ENCODE results near the gene RPS6KA3. TPM values are rescaled to one million over a fixed set of nuclear protein-coding genes. Genes with fewer than 3 reads are reported as not detected.

The RPS6KA3 gene
- total RNA-seq, 1 experiment from 2014 or later: 9.2 TPM

DNA sequence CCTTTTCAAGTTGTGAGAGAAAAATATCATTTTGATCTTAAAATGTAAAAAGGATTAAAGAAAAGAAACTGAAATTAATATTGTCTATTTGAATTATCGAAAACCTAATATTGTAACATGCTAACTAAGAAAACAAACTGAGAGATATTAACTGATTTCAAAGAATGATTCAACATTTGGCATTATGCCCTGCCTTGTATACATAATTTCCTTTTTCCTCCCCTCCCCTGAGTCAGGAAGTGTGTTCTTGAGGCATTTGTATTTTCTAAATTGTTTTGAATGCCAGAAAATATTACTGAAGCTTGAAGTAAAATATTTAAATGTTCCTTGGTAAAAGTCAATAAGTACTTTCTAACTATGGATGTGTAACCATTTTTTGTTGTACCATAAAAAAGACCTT, 49.4 kb downstream of the RPS6KA3 start:
- Histone ChIP-seq H3K79me1 (ENCODE audit: insufficient read depth, low read depth, low read length, poor library complexity, severe bottlenecking) (no peaks in the 10 kb centered on the region), H3K4me1 (ENCODE audit: insufficient read depth, low read length) (no peaks in the 10 kb centered on the region; the same call in 1 of the 2 replicates), H3K4me2 (ENCODE audit: insufficient read depth, insufficient read length, low read length) (no peak overlapping the region), H3K9me3 (ENCODE audit: control insufficient read depth, low read depth, low read length) (no peaks in the 10 kb centered on the region), H3K4ac (ENCODE audit: low read depth, low read length) (no peak overlapping the region), H3T11ph (ENCODE audit: low read length) (no peak overlapping the region), H3K27me3 (ENCODE audit: insufficient read depth, low read length) (no peaks in the 10 kb centered on the region), H3K9ac (ENCODE audit: extremely low read depth, insufficient read length, low read length) (no peak overlapping the region), H2AK5ac (ENCODE audit: insufficient read length, low read length) (no peak overlapping the region), H2AFZ (ENCODE audit: low read length) (no peak overlapping the region), H3K56ac (ENCODE audit: insufficient read length, low read depth, low read length) (no peak overlapping the region), H3K23ac (ENCODE audit: insufficient read length, low read depth, low read length) (no peak overlapping the region), H2BK12ac (ENCODE audit: insufficient read length, low read depth, low read length) (no peak overlapping the region), H3K23me2 (ENCODE audit: insufficient read length, low read depth, low read length, poor library complexity, severe bottlenecking) (no peaks in the 10 kb centered on the region), H2BK120ac (ENCODE audit: low read depth, low read length, poor library complexity, severe bottlenecking) (no peak overlapping the region), H2BK20ac (ENCODE audit: low read depth, low read length, poor library complexity, severe bottlenecking) (no peak overlapping the region), H3K18ac (ENCODE audit: insufficient read length, low read depth, low read length) (no peak overlapping the region), H4K91ac (ENCODE audit: insufficient read length, low read depth, low read length) (no peak overlapping the region), H3K14ac (ENCODE audit: insufficient read depth, low read length) (no peak overlapping the region), H4K20me1 (ENCODE audit: control insufficient read depth, insufficient read depth, insufficient read length) (no peaks in the 10 kb centered on the region), H4K8ac (replicated peaks; ENCODE audit: insufficient read length, low read depth, low read length) (no peak overlapping the region), H2BK15ac (ENCODE audit: low read depth, low read length) (no peak overlapping the region), H2BK5ac (ENCODE audit: insufficient read length, low read length) (no peak overlapping the region), H3K79me2 (ENCODE audit: insufficient read depth, low read length) (no peaks in the 10 kb centered on the region), H3K27ac (ENCODE audit: insufficient read length, low read depth, low read length) (no peak overlapping the region), H4K5ac (ENCODE audit: insufficient read length, low read depth, low read length) (no peak overlapping the region)
- no peak overlapping the region for H3K27ac Mint-ChIP-seq
- TF ChIP-seq CTCF (conservative IDR thresholded peaks at IDR 0.05): no peak
- H3K4me1 Mint-ChIP-seq: peaks cover 3 to 12% of the 10 kb centered on the region in 2 experiments; a peak in 3 of 4 replicates
- no peaks in the 10 kb centered on the region; a peak in 2 of 7 replicates for H3K36me3 Mint-ChIP-seq (ENCODE audit: insufficient read depth in 1 of 3, low read depth in 3 of 3)
- H3K9me3 Mint-ChIP-seq: peaks cover 36 to 53% of the 10 kb centered on the region in 2 experiments
- WGBS (ENCODE audit: extremely low coverage, insufficient read length, low lambda C conversion rate): no CpG with 5 or more reads among the region's 1 CpG
- no peak for DNase-seq
- H3K4me3 Mint-ChIP-seq: no peak overlapping the region
- H3K27me3 Mint-ChIP-seq (ENCODE audit: low read depth): no peaks in the 10 kb centered on the region; the same call in 1 of the 2 replicates
